HCT116 (cell line): ENCODE results near the gene FRMD4A. TPM values are rescaled to one million over a fixed set of nuclear protein-coding genes. Genes with fewer than 3 reads are reported as not detected.

ENCODE experiments used
- ATAC-seq: fragments of 200-7000 bp; cut with Tn5 transposase; 2 replicates; pipeline ENCODE4 v1.9.1; 2020; ENCODE audit warnings: mild to moderate bottlenecking, moderate library complexity
- BruUV-seq: library from RNA; stranded (reverse); fragments of 400-500 nt; replicated peaks from 2 replicates; lab custom pipeline; 2021; lab: Mats Ljungman, UMichigan
- CTCF ChIA-PET: fragments of 300-600 bp; sonication (Branson Sonifier 250); formaldehyde crosslinking; loops from one replicate; lab custom pipeline; 2021; ENCODE audit warnings: antibody characterized with exemption; lab: Charles Lee
- POLR2A ChIA-PET: fragments of 300-600, 350-600 bp; sonication (Branson Sonifier 250); formaldehyde crosslinking; loops from one replicate; lab custom pipeline; 2021; ENCODE audit warnings: antibody characterized with exemption; lab: Charles Lee
- RAD21 ChIA-PET, 2 experiments: fragments of 300-600 bp; sonication (Branson Sonifier 250); formaldehyde crosslinking; loops; one replicate each; lab custom pipeline; 2023; ENCODE audit warnings: low total read pairs in 2 of 2; ENCODE audit not compliant: uncharacterized antibody in 2 of 2, unreplicated experiment in 2 of 2, low non-redundant PET in 1 of 2; lab: Charles Lee
- DNase-seq: peaks from one replicate; pipeline ENCODE4 v3.0.0-alpha.2; 2010; ENCODE audit warnings: low read depth, low spot score
- H2AFZ ChIP-seq: fragments of 200-600 bp; shearing (Covaris generic), sonication (generic); 2 replicates; pipeline ENCODE4 v1.6.1; 2017; ENCODE audit warnings: low read depth, mixed run types, mixed read lengths, antibody characterized with exemption, low read length; ENCODE audit not compliant: poor library complexity, severe bottlenecking
- H3K27ac ChIP-seq: 2 replicates; pipeline ENCODE4 v1.5.1; 2012; ENCODE audit warnings: low read depth, low read length
- H3K27me3 ChIP-seq: fragments of 200-600 bp; sonication (generic); 2 replicates; pipeline ENCODE4 v1.6.1; 2016; ENCODE audit warnings: mixed run types, low read length, mixed read lengths; ENCODE audit not compliant: insufficient read depth
- H3K36me3 ChIP-seq, 2 experiments: fragments of 200-500 bp in 1 of 2; fragments of 200-600 bp in 1 of 2; sonication (Bioruptor generic) in 1 of 2; sonication (generic) in 1 of 2; 2 replicates each; pipeline versions ENCODE4 v1.5.1 to v1.6.1; 2014 to 2016; ENCODE audit warnings: low read length in 2 of 2, inconsistent platforms in 1 of 2, mixed read lengths in 1 of 2, mixed run types in 1 of 2; ENCODE audit not compliant: insufficient read depth in 2 of 2, control insufficient read depth in 1 of 2
- H3K4me1 ChIP-seq, 2 experiments: fragments of 200-600 bp in 1 of 2; sonication (generic) in 1 of 2; 2 replicates each; pipeline versions ENCODE4 v1.5.1 to v1.6.1; 2012 to 2017; ENCODE audit warnings: low read length in 2 of 2, inconsistent platforms in 1 of 2, mild to moderate bottlenecking in 1 of 2, mixed read lengths in 1 of 2, mixed run types in 1 of 2, moderate library complexity in 1 of 2; ENCODE audit not compliant: insufficient read depth in 2 of 2, control insufficient read depth in 1 of 2
- H3K4me2 ChIP-seq: fragments of 200-600 bp; sonication (generic); 2 replicates; pipeline ENCODE4 v1.6.1; 2017; ENCODE audit warnings: mixed run types, low read length, mixed read lengths
- H3K4me3 ChIP-seq, 2 experiments: fragments of 200-600 bp in 1 of 2; sonication (generic) in 1 of 2; replicated peaks in 1 of 2; 2 replicates each; pipeline ENCODE4 v1.5.1; 2011 to 2016; ENCODE audit warnings: low read length in 2 of 2, control low read depth in 1 of 2, low read depth in 1 of 2, mild to moderate bottlenecking in 1 of 2, mixed read lengths in 1 of 2, mixed run types in 1 of 2
- H3K79me2 ChIP-seq: fragments of 200-600 bp; sonication (generic); 2 replicates; pipeline ENCODE4 v1.6.1; 2017; ENCODE audit warnings: mild to moderate bottlenecking, mixed run types, low read length, moderate library complexity, mixed read lengths; ENCODE audit not compliant: insufficient read depth
- H3K9ac ChIP-seq: fragments of 200-600 bp; sonication (generic); 2 replicates; pipeline ENCODE4 v1.6.1; 2016; ENCODE audit warnings: low read length, mixed read lengths
- H3K9me2 ChIP-seq: fragments of 200-600 bp; sonication (generic), shearing (Covaris generic); 2 replicates; pipeline ENCODE4 v1.6.1; 2017; ENCODE audit warnings: mixed run types, mild to moderate bottlenecking, moderate library complexity; ENCODE audit not compliant: insufficient read depth
- H3K9me3 ChIP-seq, 2 experiments: fragments of 200-500 bp in 1 of 2; fragments of 200-600 bp in 1 of 2; sonication (Bioruptor generic) in 1 of 2; sonication (generic) in 1 of 2; 2 replicates each; pipeline ENCODE4 v1.6.1; 2014 to 2017; ENCODE audit warnings: low read length in 2 of 2, mixed read lengths in 2 of 2, inconsistent platforms in 1 of 2, low read depth in 1 of 2, mild to moderate bottlenecking in 1 of 2, mixed run types in 1 of 2, moderate library complexity in 1 of 2; ENCODE audit not compliant: control insufficient read depth in 1 of 2, insufficient read depth in 1 of 2
- H4K20me1 ChIP-seq: fragments of 200-600 bp; sonication (generic), shearing (Covaris generic); 2 replicates; pipeline ENCODE4 v1.6.1; 2017; ENCODE audit warnings: mixed run types, mild to moderate bottlenecking, moderate library complexity; ENCODE audit not compliant: insufficient read depth
- CBX3 ChIP-seq: IDR thresholded peaks from 2 replicates; pipeline ENCODE4 v1.6.1; 2012; ENCODE audit warnings: low read depth
- CEBPB ChIP-seq: IDR thresholded peaks from 2 replicates; pipeline ENCODE4 v1.6.1; 2012; ENCODE audit warnings: low read depth
- CTCF ChIP-seq, 3 experiments: fragments of 200-600 bp in 1 of 3; sonication (generic) in 1 of 3; IDR thresholded peaks in 2 of 3; conservative IDR thresholded peaks in 1 of 3; 2 replicates each; pipeline ENCODE4 v1.5.1; 2012 to 2017; ENCODE audit warnings: low read depth in 2 of 3, low read length in 2 of 3, antibody characterized with exemption in 1 of 3, borderline replicate concordance in 1 of 3, control low read depth in 1 of 3, mild to moderate bottlenecking in 1 of 3, mixed read lengths in 1 of 3, mixed run types in 1 of 3, moderate library complexity in 1 of 3; ENCODE audit not compliant: insufficient read depth in 1 of 3
- ELF1 ChIP-seq: IDR thresholded peaks from 2 replicates; pipeline ENCODE4 v1.6.1; 2012; ENCODE audit warnings: low read depth, borderline replicate concordance
- EZH2 ChIP-seq: fragments of 200-600 bp; sonication (generic); IDR thresholded peaks from 2 replicates; pipeline ENCODE4 v1.6.1; 2017; ENCODE audit warnings: antibody characterized with exemption, mixed run types
- FOSL1 ChIP-seq: IDR thresholded peaks from 2 replicates; pipeline ENCODE4 v1.6.1; 2012; ENCODE audit warnings: low read depth
- JUND ChIP-seq: IDR thresholded peaks from 2 replicates; pipeline ENCODE4 v1.6.1; 2012
- RAD21 ChIP-seq: IDR thresholded peaks from 2 replicates; pipeline ENCODE4 v1.6.1; 2012; ENCODE audit warnings: low read depth, mild to moderate bottlenecking
- SIN3A ChIP-seq: IDR thresholded peaks from 2 replicates; pipeline ENCODE4 v1.6.1; 2012; ENCODE audit warnings: low read depth
- SP1 ChIP-seq: IDR thresholded peaks from 2 replicates; pipeline ENCODE4 v1.6.1; 2012; ENCODE audit warnings: low read depth
- SRF ChIP-seq: IDR thresholded peaks from 2 replicates; pipeline ENCODE4 v1.6.1; 2012; ENCODE audit warnings: low read depth
- YY1 ChIP-seq: IDR thresholded peaks from 2 replicates; pipeline ENCODE4 v1.6.1; 2011; ENCODE audit warnings: low read length, low read depth, moderate library complexity, mild to moderate bottlenecking; ENCODE audit not compliant: insufficient replicate concordance; ENCODE audit errors: extremely low read depth
- ZBTB33 ChIP-seq: IDR thresholded peaks from 2 replicates; pipeline ENCODE4 v1.6.1; 2011; ENCODE audit warnings: mild to moderate bottlenecking, low read length, moderate library complexity; ENCODE audit not compliant: insufficient replicate concordance; ENCODE audit errors: extremely low read depth
- ZNF274 ChIP-seq: fragments of 200-500 bp; sonication (Bioruptor generic); IDR thresholded peaks from 2 replicates; pipeline ENCODE4 v1.6.1; 2014; ENCODE audit warnings: mild to moderate bottlenecking, low read depth, low read length, inconsistent platforms
- intact Hi-C: fragments of 100-400 bp; cut with micrococcal nuclease; formaldehyde crosslinking; loops from 2 replicates; pipeline ENCODE4 v1.10.0; 2022
- total RNA-seq: library from RNA; stranded (reverse); gene quantifications from one replicate; pipeline ENCODE4 v1.2.1, GENCODE V29; 2021; ENCODE audit not compliant: unreplicated experiment

FRMD4A gene
- total RNA-seq, 1 experiment from 2014 or later, result 0.20 TPM

DNA sequence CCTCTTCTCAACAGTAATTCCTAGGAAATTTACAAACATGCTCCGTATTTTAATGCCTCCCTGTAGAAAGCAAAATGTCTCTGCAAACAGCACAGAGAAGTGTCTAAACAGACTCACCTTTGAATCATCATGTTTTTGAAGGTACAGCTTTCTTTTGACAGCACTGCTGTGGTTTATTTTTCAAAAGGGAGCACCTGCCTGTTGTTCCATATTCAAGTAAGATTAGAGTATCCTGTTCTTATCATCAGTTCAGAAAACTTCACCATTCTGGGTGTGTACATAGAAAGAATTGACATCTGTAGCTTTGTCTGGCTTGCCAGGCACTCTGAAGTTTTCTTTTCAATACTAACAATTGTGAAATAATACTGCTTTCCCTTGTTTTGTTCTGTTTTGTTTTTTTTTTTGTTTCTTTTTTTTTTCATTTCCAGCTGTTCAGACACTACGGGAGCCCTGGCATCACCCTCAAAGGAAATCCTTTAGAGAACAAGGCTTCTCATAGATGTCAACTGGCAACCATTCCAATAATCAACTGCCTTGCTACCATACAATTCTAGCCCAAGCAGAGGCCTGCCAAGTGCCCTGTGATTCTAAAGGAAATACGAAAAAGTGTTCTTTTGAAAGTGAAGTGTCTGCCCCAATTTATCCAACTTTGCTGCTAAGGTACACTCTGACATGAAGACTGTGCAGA, 468.0 kb downstream of the FRMD4A start:
- H3K9me2 ChIP-seq, result no peaks in the 10 kb centered on the region
- intact Hi-C loops, result no loop called here
- DNase-seq (no peak), ATAC-seq (no peak)
- no peak overlapping the region for H3K4me2 ChIP-seq
- peaks cover 18 to 19% of the 10 kb centered on the region in 2 experiments for H3K4me1 ChIP-seq
- no peaks in the 10 kb centered on the region for H3K36me3 ChIP-seq
- H3K9me3 ChIP-seq, result no peaks in the 10 kb centered on the region
- H3K27ac ChIP-seq, result no peak overlapping the region
- POLR2A ChIA-PET, result no interaction called here
- H3K79me2 ChIP-seq, result no peaks in the 10 kb centered on the region
- H3K9ac ChIP-seq, result no peak overlapping the region
- H3K27me3 ChIP-seq, result no peaks in the 10 kb centered on the region
- H3K4me3 ChIP-seq, result no peak overlapping the region
- RAD21 ChIA-PET, result no interaction called here
- H4K20me1 ChIP-seq, result no peaks in the 10 kb centered on the region
- TF ChIP-seq EZH2 (no peak), SIN3A (no peak), SP1 (no peak), ZNF274 (no peak), CTCF (IDR thresholded peaks at IDR 0.05 in 2 of 3, conservative IDR thresholded peaks at IDR 0.05 in 1 of 3; ENCODE audit: borderline replicate concordance in 1 of 3, insufficient read depth in 1 of 3, low read depth in 2 of 3, low read length in 2 of 3) (no peak), FOSL1 (no peak), CEBPB (no peak), ELF1 (no peak)
- CTCF ChIA-PET, result no interaction called here
- no peak overlapping the region for H2AFZ ChIP-seq
- no TSS peak for BruUV-seq

DNA sequence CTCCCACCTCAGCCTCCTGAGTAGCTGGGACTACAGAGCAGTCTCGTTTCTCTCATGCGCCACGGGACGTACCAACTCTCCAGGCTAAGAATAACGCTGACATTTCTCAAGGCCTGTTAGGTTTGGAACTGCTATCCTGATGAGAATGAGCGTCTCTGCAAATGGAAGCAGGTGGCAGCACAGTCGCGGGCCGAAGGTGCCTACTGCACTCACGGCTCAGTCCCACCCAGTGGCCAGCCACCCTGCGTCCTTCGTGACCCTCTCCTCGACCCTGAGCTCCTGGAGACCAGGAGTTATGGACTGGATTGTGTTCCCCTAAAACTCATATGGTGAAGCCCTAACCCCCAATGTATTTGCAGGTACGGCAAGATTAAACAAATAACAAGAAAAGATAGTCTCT, 469.8 kb downstream of the FRMD4A start:
- ChIA-PET CTCF (no interaction called here), RAD21 (no interaction called here), POLR2A (no interaction called here)
- H3K27me3 ChIP-seq, result no peaks in the 10 kb centered on the region
- no peak overlapping the region for H3K9ac ChIP-seq
- H4K20me1 ChIP-seq, result no peaks in the 10 kb centered on the region
- peaks cover 5% of the 10 kb centered on the region in 2 experiments for H3K4me1 ChIP-seq
- H3K4me3 ChIP-seq, result no peak overlapping the region
- H3K36me3 ChIP-seq, result no peaks in the 10 kb centered on the region
- no peak overlapping the region for H2AFZ ChIP-seq
- H3K9me2 ChIP-seq, result no peaks in the 10 kb centered on the region
- H3K27ac ChIP-seq, result no peak overlapping the region
- no TSS peak for BruUV-seq
- H3K4me2 ChIP-seq, result no peak overlapping the region
- H3K9me3 ChIP-seq, result no peaks in the 10 kb centered on the region
- intact Hi-C loops, result no loop called here
- ATAC-seq, result no peak
- DNase-seq, result no peak
- no peaks in the 10 kb centered on the region for H3K79me2 ChIP-seq
- TF ChIP-seq EZH2, result no peak
- TF ChIP-seq CTCF (IDR thresholded peaks at IDR 0.05 in 2 of 3, conservative IDR thresholded peaks at IDR 0.05 in 1 of 3; ENCODE audit: borderline replicate concordance in 1 of 3, insufficient read depth in 1 of 3, low read depth in 2 of 3, low read length in 2 of 3), result no peak
- no peak for TF ChIP-seq JUND
- TF ChIP-seq SRF, result no peak
- TF ChIP-seq RAD21, result no peak
- no peak for TF ChIP-seq SIN3A
- no peak for TF ChIP-seq ZBTB33
- no peak for TF ChIP-seq YY1
- TF ChIP-seq CBX3, result no peak
